RKO (cell line): ENCODE data around the gene PHACTR1.

ENCODE experiments used
- DNase-seq: peaks from one replicate; pipeline ENCODE4 v3.0.0-alpha.2; 2016; ENCODE audit warnings: low spot score

Gene PHACTR1

DNA sequence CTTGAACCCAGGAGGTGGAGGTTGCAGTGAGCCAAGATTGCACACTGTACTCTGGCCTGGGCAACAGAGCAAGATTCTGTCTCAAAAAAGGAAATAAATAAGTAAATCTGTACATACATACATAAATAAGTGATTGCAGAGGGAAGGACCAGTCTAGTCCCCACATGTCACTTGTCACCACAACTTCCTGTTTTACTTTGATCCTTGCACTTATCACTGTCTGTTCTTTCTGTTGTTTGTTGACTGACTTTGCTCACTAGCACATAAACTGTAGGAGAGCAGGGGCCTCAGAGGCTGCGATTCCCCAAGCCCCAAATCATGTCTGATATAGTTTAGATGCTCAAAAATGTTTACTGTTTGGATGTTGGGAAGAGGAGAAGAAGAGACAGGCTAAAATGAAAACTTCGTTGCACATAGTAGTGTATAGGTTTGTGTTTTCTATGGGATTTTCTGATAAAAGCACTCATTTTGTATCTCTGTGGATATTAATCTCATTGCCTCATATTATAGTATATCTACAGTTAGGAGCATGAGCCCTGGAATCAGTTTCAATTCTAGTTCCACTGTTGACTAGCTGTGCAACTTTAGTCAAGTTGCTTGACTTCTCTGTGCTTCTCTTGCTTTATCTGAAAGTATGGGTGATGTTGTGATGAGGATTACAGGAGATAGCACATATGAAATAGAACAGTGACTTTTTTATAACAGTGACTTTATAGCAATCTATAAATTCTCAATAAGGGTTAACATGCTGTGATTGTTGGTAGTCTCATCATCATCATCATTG, 446.8 kb downstream of the PHACTR1 start:
- no peak for DNase-seq

GRCh38 chr6:13164291-13164690, 447.7 kb downstream of the PHACTR1 start:
- no peak for DNase-seq

- DNase-seq: no peak
Measured at GRCh38 chr6:13165502-13166172, 449.1 kb downstream of the PHACTR1 start.

GRCh38 chr6:13166269-13166668, 449.7 kb downstream of the PHACTR1 start:
- DNase-seq: no peak

- DNase-seq: no peak
Measured at GRCh38 chr6:13166916-13167315, 450.3 kb downstream of the PHACTR1 start.

- no peak for DNase-seq
Measured at GRCh38 chr6:13172291-13172690, 455.7 kb downstream of the PHACTR1 start.

DNA sequence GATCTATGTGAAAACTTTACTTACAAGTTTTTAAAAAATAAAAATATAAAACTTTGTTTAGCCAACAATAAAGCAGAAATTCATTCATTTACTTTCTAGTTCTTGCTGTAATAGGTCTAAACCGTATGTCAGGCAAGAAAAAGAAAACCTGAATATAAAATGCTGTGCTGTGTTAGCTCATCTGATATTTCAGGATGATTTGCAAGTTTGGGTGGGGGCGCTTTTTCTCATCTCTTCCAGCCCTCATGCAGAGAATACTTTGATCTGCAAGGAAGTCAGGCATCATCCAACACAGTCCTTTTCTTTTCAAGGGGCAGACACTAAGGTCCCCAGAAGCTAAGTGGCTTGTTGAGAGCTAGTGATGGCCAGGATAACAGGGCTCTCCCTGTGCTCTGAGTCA, 458.5 kb downstream of the PHACTR1 start:
- DNase-seq: no peak

DNA sequence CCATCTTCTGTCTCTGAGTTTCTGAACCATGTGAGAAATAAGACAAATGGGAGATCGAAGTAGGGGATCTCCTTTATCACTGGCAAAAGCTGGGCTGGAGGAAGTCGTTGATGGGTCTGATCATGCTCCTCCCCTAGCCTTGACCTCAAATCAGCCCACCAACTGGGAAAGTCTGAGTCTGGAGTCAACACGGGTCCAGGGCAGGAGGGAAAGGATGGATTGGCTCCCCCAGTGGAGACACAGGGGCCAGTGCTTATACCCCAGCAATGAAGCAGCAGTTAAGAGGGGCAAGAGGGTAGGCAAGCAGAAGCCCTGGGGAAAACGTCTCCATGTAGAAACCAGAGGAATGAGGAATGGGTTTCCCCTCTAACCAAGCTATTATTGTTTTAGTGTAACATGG, 459.2 kb downstream of the PHACTR1 start:
- no peak for DNase-seq

DNA sequence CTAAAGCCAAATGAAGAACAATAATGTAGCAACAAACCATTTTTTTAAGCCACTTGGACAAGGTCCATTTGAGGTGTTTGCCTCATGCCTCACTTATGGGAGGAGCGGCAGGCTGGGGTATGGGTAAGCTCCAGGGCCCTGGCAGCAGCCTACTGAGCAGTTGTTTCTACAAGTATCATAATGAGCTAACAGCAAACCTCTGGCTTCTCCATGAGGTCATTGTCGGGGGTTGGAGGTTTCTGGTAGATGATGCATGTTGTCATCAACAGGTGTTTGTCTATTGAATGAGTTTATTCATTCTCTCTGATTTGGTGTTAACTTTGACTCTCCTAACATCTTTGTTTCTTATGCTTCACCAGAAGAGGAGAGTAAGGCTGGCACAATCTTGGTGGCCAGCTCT, 461.1 kb downstream of the PHACTR1 start:
- DNase-seq: no peak

DNA sequence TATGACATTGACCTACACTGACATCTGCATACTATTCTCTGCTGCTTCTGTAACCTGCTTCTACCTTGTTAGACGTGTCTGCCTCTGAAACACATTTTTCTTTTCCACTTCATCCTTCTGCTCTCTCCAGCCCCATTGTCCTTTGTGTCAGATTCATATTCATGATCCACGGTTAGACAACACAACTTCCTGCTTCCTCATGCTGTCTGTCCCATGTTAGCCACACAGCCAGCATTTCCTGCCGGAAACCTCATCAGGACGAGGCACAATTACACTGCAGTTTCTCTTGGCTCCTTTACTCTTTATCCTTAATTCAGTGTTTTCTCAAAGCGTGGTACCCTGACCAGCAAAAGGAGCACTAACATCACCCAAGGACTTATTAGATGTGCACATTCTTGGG, 461.5 kb downstream of the PHACTR1 start:
- DNase-seq: no peak

DNA sequence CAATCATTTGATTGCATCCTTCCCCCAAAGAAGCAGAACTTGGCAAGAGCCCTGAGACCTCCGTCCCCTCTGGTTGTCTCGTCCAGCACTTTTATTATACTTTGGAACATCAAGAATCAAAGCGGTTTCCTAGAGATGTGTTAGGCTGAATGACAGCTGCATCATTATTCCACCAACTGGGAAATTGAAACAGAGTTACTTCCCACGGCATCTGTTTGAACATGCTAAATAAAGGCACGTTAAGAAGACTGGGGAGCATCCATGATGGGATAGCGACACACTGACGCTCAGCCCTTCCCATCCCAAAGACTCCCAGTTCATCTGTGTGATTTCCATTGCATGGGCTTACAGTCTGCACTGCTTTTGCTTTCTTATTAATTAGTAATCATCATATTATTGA, 464.0 kb downstream of the PHACTR1 start:
- DNase-seq: no peak

- DNase-seq: no peak
Measured at GRCh38 chr6:13181393-13181792, 464.8 kb downstream of the PHACTR1 start.

GRCh38 chr6:13183415-13184088, 467.0 kb downstream of the PHACTR1 start:
- DNase-seq: peak; percentile 1

GRCh38 chr6:13184089-13184468, 467.5 kb downstream of the PHACTR1 start:
- no peak for DNase-seq

DNA sequence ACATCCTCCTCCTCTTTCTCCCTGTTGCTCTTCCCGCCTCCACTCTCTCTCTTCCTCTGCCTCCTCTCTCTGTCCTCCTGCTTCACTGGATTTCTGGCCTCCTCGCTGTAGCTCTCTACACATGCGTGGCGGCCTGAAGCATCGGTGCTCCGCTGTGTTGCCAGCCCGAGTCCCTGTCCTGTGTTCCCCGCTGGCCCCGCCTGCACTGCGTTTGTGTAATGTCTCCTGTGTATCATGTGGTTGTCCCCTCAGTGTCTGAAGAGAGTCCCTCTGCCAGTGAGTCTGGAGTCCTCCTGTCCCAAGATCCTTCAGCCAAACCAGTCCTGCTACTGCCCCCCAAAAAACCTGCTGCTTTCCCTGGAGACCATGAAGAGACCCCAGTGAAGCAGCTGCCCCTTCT, 468.0 kb downstream of the PHACTR1 start:
- no peak for DNase-seq

- DNase-seq: no peak
Measured at GRCh38 chr6:13186861-13187260, 470.3 kb downstream of the PHACTR1 start.

DNA sequence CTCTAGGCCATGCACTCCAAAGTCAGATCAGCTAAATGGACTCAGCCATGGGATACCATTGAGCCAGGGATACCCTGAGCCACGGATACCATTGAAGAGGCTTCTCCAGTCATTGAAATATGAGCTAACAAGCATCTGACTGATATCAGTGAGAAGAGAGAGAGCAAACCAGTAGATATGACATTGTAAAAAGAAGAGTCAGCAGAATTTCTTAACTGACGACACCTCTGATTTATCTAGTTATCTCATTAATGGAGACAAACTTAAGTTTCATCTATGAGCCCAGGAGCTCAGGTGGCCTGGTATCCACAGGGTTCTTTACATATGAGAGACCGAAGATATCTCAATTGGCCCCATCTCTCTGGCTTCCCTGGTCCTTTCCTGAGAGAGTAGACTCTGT, 471.1 kb downstream of the PHACTR1 start:
- DNase-seq: no peak

- no peak for DNase-seq
Measured at GRCh38 chr6:13188306-13188705, 471.7 kb downstream of the PHACTR1 start.

GRCh38 chr6:13189710-13190109, 473.1 kb downstream of the PHACTR1 start:
- DNase-seq: no peak

DNA sequence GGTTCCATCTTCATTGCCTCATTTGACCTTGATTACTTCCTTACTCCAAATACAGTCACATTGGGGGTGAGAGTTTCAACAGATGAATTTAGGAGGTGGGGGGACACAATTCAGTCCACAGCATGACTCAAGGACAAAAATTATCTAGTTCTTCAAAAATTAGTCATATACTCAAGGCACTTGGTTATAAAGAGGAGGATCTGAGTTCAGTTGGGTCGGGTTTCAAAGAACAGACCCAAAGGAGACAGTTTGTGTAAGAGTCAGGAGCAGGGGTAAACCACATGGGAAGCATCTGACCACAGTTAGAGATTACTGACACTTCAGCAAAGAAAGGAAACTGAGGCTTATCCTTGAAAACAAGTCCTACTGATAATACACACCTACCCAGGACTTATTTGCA, 473.8 kb downstream of the PHACTR1 start:
- DNase-seq: no peak

DNA sequence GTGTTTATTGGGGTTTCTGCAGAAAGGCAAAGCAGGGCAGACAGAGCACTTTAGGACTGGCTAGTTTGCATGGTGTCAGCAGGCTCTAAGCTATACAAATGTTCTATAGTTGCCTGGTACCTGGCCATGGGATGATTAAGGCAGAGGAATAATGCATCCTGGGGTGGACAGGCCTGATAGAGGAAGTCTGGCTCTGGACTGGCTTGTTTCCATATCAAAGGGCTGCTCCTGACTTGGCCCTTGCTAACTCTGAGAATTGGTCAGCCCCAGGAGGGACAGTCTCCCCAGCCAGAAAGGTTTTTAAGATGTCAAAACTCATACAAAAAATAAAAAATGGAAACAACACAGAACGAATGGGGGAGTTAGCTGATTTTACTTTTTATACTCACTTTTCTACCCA, 474.9 kb downstream of the PHACTR1 start:
- DNase-seq: no peak

DNA sequence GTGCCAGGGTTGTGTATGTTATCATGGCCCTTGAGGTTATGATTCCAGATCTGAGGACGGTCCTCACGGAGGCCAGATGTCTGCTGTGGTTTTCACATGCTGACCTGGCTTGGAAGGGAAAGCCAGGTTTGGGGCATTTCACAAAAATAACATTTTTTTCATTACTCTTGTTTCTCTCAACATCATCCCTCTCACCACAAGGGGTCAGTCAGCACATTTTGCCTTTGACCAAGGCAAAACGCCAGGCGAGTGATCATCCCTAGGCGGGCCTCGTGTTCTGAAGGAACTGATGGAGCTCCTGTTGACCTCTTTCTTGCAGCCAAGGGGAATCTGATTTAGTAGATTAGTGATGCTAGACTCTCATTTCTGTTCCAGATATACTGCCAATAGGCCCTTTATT, 478.3 kb downstream of the PHACTR1 start:
- peak; percentile 38 for DNase-seq

DNA sequence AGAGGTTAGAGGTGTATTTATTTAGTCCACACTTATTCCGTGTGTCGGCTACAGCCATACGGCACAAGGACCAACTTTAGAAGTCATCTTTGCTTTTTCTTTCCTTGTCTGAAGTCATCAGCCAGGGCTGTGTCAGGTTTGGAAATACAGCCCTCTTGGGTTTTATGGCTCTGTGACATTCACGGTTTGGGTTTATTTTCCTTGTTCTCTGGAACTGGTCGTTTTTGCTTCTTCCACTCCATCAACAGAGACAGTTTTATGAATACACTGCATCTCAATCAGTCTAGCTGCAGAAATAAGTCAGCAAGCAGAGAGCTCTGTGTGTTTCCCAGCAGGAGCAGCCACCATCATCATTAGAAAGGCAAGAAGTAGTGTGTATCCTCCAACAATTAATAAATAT, 479.2 kb downstream of the PHACTR1 start:
- DNase-seq: no peak
